ENCODE measurements around the gene MAML2.

The MAML2 gene

GRCh38 chr11:96160732-96161306 is 182.2 kb downstream of the MAML2 start:
- no peak for DNase-seq (ENCODE audit: low read depth in 2 of 3, low spot score in 2 of 3)

- DNase-seq (ENCODE audit: low read depth in 2 of 3, low spot score in 2 of 3) = no peak
Observed at GRCh38 chr11:96159968-96160367, 183.0 kb downstream of the MAML2 start.

DNA sequence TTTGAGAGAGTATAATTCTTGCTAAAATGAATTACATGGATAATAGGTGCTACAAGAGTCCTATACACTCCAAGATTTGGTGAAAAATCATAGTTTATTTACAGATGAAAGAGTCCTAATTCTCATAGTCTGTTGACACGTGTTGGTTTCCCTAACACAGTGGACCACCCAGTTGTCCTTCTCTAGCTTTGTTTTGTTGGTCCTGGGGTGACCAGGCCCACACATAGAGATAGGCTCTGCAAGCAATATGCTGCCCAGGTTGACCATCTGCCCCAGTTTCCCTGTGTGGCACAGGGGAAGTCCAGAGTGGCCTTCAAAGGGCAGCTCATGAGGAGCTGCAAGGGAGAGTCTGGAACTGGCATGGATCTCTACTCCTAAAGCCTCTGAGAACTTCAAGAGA is 184.9 kb downstream of the MAML2 start:
- no peak for DNase-seq (ENCODE audit: low read depth in 2 of 3, low spot score in 2 of 3)

- DNase-seq (ENCODE audit: low read depth in 2 of 3, low spot score in 2 of 3) = no peak
Observed at GRCh38 chr11:96157517-96157873, 185.5 kb downstream of the MAML2 start.

- no peak for DNase-seq (ENCODE audit: low read depth in 2 of 3, low spot score in 2 of 3)
Observed at GRCh38 chr11:96156379-96156722, 186.6 kb downstream of the MAML2 start.

DNA sequence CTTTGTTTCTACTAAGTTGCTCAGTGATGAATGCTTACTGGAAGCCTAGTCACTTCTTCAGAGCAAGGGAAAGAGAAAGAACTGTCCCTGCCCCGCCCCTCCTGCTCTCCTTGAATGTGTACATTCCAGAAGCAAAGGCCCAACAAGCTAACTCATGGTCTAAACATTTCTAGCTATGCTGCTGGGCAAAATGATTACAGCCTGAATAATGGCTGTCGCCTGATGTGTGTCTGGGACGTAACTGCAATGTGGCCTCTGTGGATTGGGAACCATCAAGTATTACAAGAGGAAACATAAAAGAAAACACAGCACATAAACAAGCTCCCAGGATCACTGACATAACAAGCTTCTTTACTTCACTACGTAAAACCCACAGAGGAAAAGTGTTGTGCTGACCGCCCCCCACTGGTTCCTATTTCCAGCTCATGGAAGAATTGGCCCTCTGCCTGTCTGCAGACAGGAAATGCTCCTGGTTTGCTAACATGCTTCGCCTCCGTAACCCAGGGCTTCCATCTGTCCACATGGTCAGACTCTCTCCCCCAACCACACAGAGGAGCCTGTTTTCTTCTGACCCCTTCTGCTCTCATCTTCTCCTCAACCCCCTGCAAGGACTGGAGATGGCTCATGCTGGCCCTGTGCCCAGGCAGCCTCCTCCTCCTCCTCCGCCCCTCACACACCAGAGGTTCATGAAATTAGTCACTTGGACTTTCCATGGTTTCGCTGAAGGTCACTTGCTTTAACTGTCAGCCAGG is 187.2 kb downstream of the MAML2 start:
- peak; percentile 30 to 63 (median 38) for DNase-seq (ENCODE audit: low read depth in 2 of 3, low spot score in 2 of 3)

- no peak for DNase-seq (ENCODE audit: low read depth in 2 of 3, low spot score in 2 of 3)
Observed at GRCh38 chr11:96154802-96155520, 188.0 kb downstream of the MAML2 start.

DNA sequence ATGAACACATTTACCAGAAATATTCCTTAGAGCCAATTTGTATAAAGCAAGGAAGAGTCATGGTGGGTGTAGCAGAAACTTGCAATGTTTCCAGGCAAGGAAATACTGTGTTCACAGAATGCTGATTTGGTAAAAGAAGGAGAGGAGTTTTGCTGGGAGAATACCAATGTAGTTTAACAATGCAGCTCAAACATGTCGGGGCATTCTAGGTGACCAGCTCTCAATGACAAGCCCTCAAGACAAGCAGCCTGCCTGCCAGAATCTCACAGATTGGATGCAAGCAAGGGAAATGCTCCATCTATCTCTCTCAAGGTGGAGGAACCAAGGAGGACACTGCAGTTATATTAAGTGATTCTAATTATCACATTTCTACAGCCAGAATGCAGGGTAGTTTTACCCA is 190.4 kb downstream of the MAML2 start:
- no peak for DNase-seq (ENCODE audit: low read depth in 2 of 3, low spot score in 2 of 3)

DNA sequence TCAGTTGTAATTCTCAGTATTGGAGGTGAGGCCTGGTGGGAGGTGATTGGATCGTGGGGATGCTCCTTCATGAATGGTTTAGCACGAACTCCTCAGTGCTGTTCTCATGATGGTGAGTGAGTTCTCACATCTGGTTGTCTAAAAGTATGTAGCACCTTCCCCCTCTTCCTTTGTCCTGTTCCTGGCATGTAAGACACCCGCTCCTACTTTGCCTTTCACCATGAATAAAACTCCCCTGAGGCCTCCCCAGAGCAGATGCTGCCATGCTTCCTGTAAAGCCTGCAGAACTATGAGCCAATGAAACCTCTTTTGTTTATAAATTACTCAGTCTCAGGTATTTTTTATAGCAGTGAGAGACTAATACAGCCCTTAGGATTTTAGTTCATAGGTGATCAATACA is 191.5 kb downstream of the MAML2 start:
- DNase-seq (ENCODE audit: low read depth in 2 of 3, low spot score in 2 of 3) = no peak

- DNase-seq (ENCODE audit: low read depth in 2 of 3, low spot score in 2 of 3) = no peak
Observed at GRCh38 chr11:96150609-96151008, 192.4 kb downstream of the MAML2 start.

DNA sequence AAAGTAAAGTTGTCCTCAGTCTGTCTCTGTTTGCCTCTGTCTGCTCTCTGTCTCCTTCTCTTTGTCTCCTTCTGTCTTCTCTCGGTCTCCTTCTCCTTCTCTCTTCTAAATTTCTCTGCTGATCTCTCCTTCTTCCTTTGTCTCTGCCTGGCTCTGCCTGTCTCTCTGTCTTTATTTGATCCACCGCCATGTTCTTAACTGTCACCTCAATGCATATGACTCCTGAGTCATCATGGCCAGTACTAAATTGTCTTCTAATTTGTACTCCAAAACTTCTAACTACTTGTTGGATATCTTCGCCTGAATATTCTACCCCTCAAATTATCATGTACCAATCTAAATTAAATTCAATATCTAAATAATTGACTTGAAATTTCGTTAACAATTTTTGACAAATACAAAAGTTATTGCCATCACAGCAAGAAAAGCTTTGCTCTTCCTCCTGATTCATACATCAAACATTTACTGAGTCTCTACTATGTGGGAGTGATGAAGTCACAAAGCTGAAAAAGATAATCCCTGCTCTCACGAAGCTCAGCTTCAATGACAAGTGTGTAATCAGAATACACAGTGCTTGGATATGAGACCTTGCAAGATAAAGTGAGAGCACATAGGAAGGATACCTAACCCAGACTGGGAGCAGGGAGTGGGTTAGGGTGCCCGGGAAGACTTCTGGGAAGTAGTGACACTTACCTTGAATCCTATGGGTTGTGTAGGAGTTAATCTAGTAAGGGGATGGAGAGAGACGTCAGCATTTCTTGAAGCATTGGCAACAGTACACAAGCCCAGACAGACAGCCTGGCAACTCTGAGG is 193.0 kb downstream of the MAML2 start:
- DNase-seq (ENCODE audit: low read depth in 2 of 3, low spot score in 2 of 3) = no peak

- no peak for DNase-seq (ENCODE audit: low read depth in 2 of 3, low spot score in 2 of 3)
Observed at GRCh38 chr11:96147906-96148486, 195.0 kb downstream of the MAML2 start.

- DNase-seq (ENCODE audit: low read depth in 2 of 3, low spot score in 2 of 3) = no peak
Observed at GRCh38 chr11:96147186-96147585, 195.8 kb downstream of the MAML2 start.

- no peak for DNase-seq (ENCODE audit: low read depth in 2 of 3, low spot score in 2 of 3)
Observed at GRCh38 chr11:96146765-96147164, 196.2 kb downstream of the MAML2 start.

DNA sequence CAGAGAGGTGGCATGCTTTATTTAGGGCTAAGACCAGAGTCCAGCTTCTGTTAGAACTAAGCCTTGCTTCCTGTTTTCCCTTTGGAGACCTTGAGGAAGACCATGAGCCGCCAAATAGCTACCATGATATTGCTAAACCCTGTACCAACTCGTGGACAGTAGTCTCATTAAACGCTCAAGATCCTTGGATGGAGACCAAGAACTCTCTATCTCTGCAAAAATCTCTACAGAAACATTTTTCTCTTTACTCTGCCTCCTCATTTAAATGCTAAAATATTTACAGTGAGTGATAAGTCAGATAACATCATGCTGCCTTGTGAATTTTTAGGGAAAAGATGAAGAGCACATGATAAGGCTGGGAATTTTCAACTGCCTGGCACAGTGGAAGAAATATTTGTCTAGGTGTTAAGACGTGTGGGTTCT is 197.8 kb downstream of the MAML2 start:
- no peak for DNase-seq (ENCODE audit: low read depth in 2 of 3, low spot score in 2 of 3)

GRCh38 chr11:96144553-96144952 is 198.4 kb downstream of the MAML2 start:
- no peak for DNase-seq (ENCODE audit: low read depth in 2 of 3, low spot score in 2 of 3)

DNA sequence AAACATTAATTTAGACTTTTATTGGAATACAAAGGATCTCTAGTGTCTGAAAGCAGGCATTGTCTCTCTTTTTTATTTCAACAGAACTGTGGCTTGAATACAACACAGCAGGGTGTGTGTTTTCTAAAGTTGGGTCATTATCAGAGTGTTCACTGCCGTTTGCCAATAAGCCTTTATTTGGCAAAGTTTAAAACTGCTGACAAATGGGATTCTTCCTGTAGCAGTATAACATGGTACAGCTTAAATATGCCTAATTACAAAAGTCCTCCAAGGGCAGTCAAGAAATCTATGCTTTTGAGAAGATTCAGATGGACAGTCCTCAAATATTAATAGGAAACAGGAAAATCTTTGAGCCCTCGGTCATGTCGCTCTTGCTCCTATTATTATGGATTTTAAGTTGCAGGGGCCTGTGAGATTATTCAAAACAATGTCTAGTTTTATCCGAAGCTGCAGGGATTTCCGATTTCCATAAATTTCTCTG is 199.9 kb downstream of the MAML2 start:
- no peak for DNase-seq (ENCODE audit: low read depth in 2 of 3, low spot score in 2 of 3)

DNA sequence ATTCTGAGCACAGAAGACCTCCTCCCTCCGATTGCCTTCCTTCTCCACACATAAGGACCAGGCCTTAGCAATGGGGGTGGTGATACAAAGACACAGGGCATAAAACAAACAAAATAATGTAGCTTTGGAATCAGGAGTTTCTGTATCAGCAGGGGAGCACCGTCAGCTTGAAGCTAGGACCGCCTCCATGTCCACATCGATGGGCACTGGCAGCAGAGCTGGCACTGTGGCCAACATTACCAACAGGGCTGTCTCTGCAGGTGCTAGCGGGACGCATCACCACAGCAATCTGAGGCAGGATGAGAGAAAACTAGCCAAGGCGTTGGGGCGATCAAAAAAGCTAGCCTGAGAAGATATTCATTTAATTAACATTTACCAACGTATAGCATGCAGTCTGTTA is 201.4 kb downstream of the MAML2 start:
- no peak for DNase-seq (ENCODE audit: low read depth in 2 of 3, low spot score in 2 of 3)

DNA sequence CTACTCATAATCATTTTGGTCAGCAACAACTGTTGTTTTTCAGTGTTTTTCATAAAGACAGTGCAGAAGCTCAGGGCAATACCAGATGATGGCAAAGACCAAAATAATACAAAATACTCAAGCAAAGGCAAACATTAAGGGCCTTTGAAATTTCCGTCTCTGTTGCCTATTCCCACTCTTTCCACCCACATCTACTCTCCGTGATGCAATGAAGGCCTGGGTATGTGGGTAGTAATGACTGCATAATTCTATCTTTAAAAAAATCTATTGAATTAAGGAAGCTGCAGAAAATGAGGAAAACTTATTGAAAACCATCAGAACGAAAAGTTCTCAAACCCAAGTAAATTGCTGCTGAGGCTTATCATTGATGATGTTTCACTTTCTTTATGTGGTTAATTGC is 203.3 kb downstream of the MAML2 start:
- no peak for DNase-seq (ENCODE audit: low read depth in 2 of 3, low spot score in 2 of 3)

GRCh38 chr11:96137373-96137772 is 205.6 kb downstream of the MAML2 start:
- DNase-seq (ENCODE audit: low read depth in 2 of 3, low spot score in 2 of 3) = no peak

DNA sequence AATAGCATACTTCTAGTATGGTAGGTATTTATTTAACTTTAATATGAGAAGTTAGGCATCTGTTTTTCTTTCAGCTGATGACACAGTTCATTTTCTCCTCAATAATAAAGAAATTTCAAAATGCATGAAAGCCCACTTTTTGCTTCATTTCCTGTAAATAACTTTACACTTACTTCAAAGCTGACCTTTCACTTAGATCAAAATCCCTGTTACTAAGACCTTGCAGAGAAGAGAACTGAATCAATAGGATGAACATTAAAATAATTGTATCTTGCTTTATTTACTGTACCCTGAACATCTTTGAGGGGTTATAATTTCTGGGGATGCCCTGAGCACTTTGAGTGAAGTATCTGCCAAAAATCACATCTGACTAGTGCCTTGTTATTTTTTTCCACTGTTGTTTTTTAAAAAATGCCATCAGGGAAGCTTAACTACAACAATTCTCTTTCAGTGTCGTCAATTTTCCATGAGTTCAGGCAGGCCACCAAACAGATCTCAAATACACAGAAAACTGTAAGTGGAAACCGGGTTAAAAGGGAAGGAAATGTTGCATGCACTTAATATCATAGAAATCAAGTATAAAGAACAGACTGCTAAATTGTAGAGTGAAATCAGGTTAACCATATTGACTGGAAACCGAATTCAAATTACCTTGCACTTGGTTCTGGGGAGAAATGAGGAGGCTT is 206.2 kb downstream of the MAML2 start:
- no peak for DNase-seq (ENCODE audit: low read depth in 2 of 3, low spot score in 2 of 3)

All from activated CD8-positive, alpha-beta memory T cell treated with anti-CD3 and anti-CD28 coated beads for 48 hours (primary cell).